CD4-positive, alpha-beta T cell treated with Interleukin-6 at 100 ng/mL for 8 hours (primary cell): ENCODE results near the gene DYNLT4.
A peak's percentile ranks its signal among the peaks of the same experiment; 100 is the strongest.
"Not testable (repeated sequence)": the region's sequence is repeated elsewhere in the genome, so short reads cannot be mapped to it uniquely, and the experiment has no call there.

Source experiments
- DNase-seq: peaks from one replicate; pipeline ENCODE4 v3.0.0-alpha.2; 2020; ENCODE audit warnings: mixed read lengths, low spot score

The DYNLT4 gene

GRCh38 chr1:44828841-44829440, 21.8 kb upstream of the DYNLT4 start:
- no peak for DNase-seq

- no peak for DNase-seq
Measured at GRCh38 chr1:44828003-44828651, 21.0 kb upstream of the DYNLT4 start.

GRCh38 chr1:44827197-44828002, 20.2 kb upstream of the DYNLT4 start:
- no peak for DNase-seq

- DNase-seq = no peak
Measured at GRCh38 chr1:44826375-44827196, 19.4 kb upstream of the DYNLT4 start.

- not testable (repeated sequence) for DNase-seq
Measured at GRCh38 chr1:44824392-44824791, 17.2 kb upstream of the DYNLT4 start.

- DNase-seq = no peak
Measured at GRCh38 chr1:44822981-44823451, 15.9 kb upstream of the DYNLT4 start.

- no peak for DNase-seq
Measured at GRCh38 chr1:44822131-44822701, 15.1 kb upstream of the DYNLT4 start.

- DNase-seq = no peak
Measured at GRCh38 chr1:44821240-44821715, 14.1 kb upstream of the DYNLT4 start.

GRCh38 chr1:44820328-44821239, 13.4 kb upstream of the DYNLT4 start:
- DNase-seq = no peak

- DNase-seq = peak; percentile 74
Measured at GRCh38 chr1:44819608-44820327, 12.6 kb upstream of the DYNLT4 start.

- no peak for DNase-seq
Measured at GRCh38 chr1:44819196-44819607, 12.1 kb upstream of the DYNLT4 start.

- DNase-seq = no peak
Measured at GRCh38 chr1:44817771-44818495, 10.8 kb upstream of the DYNLT4 start.

GRCh38 chr1:44817307-44817706, 10.2 kb upstream of the DYNLT4 start:
- no peak for DNase-seq

- not testable (repeated sequence) for DNase-seq
Measured at GRCh38 chr1:44815926-44816325, 8.8 kb upstream of the DYNLT4 start.

GRCh38 chr1:44812822-44813543, 5.8 kb upstream of the DYNLT4 start:
- DNase-seq = no peak

GRCh38 chr1:44811234-44811633, 4.1 kb upstream of the DYNLT4 start:
- no peak for DNase-seq

- not testable (repeated sequence) for DNase-seq
Measured at GRCh38 chr1:44810762-44811105, 3.6 kb upstream of the DYNLT4 start.

- peak; percentile 31 for DNase-seq
Measured at GRCh38 chr1:44810101-44810761, 3.1 kb upstream of the DYNLT4 start.
